COR-L47 (cell line): ENCODE data around the gene ST13.
"Not testable (repeated sequence)": the region's sequence is repeated elsewhere in the genome, so short reads cannot be mapped to it uniquely, and the experiment has no call there.

ENCODE experiments used
- DNase-seq: peaks from one replicate; lab custom pipeline; 2025; lab: John Stamatoyannopoulos, UW

The ST13 gene

DNA sequence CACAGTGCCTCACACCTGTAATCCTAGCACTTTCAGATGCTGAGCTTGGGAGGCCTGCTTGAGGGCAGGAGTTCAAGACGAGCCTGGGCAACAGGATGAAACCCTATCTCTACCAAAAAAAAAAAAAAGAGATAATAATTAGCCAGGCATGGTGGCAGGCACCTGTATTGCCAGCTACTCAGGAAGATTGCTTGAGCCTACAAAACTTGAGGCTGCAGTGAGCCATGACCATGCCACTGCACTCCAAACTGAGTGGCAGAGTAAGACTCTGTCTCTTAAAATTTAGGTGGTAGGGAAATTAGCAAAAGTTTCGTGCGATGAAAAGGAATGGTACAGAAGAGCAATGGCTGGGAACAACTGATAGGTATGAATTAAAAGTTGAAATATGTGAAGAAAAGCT is 18.0 kb downstream of the ST13 start:
- DNase-seq: no peak

DNA sequence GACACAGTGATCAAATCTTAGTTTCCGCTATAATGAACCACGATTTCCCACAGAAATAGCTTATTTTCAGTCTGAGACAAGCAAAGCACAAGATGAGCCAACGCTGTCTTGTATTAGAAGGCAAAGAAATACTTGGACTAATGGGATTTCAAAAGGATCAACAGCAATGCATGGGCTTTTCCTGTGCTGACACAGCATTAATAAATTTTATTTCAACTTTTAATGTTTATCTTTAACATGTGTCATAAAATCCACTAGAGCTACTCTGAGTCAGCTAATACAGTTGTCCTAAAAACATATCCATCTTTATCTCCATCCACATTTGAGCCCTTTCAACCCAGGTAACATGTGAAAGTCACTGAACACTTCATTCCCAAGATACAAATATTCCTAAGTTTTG is 21.8 kb downstream of the ST13 start:
- no peak for DNase-seq

DNA sequence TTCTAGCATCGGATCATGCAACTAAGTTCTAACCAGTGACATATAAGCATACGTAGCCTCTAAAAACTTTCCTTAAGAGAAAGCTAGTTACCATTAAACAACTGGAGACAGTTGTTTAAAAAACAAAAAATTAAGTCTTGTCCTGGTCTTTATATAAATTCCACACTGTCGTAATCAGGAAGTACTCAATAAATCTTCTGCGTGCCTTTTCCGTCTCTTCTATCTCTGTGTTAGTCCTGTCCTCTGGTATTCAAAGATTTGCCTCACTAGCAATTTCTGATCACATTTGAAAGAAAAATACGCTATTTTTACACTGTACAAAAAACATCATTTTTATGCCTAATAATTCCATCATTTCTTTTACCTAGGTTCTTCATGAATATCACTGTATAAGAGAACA is 27.3 kb downstream of the ST13 start:
- no peak for DNase-seq

DNA sequence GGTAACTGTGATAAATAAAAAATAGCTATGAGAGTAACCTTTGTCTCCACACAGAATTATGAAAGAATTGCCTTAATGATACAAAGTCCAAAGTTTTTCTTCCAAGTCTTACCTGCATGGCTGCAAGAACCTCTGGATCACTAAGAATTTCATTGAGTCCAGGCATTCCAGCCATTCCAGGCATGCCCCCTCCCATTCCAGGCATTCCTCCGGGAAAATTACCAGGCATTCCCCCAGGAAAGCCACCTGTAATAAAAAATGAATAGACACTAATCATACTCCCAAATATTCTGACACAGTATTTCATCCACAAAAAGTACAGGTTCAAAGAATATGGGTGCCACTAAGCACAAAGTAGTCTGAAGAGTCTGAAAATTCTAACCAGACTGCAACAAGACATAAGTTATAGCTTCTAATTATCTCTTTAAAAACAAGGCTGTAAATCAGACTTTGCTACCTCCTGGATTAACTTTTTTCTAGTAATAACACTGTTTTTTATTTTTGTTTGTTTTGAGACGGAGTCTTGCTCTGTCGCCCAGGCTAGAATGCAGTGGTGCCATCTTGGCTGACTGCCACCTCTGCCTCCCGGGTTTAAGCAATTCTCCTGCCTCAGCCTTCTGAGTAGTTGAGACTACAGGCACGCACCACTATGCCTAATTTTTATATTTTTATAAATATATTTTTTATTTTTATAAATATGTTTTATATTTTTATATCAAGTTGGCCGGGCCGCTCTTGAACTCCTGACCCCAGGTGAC is 29.3 kb downstream of the ST13 start:
- DNase-seq: no peak

DNA sequence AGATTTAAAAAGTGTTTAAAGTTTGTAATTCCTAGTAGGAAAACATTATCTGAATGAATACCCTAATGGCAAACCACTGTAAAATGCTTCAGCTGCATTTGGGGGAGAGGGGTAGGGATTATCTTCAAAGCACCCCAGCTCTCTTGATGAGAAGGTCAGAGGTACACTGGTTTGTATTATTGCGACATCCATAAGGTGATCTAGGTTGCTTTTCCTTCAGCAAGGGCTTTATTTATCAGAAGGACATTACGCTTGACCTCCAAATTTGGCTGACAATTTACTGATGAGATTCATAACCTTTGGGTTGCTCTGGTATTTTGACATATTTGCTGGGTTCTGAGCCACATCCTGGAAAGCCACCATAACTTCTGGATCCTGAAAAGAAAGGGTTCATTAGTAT is 30.1 kb downstream of the ST13 start:
- DNase-seq: not testable (repeated sequence)

DNA sequence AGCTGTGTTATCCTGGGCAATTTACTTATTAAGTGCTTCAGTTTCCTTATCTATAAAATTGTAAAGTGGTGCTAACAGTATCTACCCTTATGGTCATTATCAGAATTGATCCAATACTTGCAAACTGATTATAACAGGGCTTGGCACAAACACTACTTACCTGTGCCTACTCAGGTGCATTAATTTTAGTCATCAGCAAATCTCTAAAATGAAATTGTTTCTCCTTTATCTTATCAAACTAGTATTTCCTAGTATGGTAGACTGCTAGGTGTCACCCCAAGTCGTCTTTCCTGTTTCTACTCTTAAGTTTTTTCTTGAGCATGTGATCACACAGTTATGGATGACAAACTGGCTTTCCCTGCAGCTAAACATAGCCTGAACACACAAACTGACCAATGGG is 33.0 kb downstream of the ST13 start:
- DNase-seq: no peak

DNA sequence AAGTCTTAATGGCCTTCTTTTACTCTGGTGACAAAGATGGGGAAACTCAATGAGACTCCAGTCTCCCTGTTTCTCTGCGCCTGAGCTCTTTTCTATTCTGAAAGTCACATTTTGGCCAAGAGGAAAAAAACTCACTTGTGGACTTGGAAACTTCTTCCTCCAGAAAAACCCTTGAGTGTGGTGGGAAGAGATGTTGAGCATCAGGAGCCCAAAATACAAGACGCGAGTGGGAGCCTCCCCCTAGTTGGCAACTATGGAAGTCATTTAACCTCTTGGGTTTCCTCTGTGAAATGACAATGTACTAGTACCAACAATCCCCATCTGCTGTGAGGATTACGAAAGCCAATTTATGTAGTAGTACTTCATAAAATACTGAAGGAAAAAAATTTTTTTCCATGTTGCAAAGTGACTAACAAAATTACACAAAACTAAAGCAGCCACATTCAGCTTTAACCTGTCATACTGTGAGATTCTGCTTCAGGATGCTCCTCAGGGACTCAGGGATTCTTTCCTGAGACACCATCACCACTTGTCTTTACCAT is 36.8 kb downstream of the ST13 start:
- DNase-seq: peak; percentile 1

DNA sequence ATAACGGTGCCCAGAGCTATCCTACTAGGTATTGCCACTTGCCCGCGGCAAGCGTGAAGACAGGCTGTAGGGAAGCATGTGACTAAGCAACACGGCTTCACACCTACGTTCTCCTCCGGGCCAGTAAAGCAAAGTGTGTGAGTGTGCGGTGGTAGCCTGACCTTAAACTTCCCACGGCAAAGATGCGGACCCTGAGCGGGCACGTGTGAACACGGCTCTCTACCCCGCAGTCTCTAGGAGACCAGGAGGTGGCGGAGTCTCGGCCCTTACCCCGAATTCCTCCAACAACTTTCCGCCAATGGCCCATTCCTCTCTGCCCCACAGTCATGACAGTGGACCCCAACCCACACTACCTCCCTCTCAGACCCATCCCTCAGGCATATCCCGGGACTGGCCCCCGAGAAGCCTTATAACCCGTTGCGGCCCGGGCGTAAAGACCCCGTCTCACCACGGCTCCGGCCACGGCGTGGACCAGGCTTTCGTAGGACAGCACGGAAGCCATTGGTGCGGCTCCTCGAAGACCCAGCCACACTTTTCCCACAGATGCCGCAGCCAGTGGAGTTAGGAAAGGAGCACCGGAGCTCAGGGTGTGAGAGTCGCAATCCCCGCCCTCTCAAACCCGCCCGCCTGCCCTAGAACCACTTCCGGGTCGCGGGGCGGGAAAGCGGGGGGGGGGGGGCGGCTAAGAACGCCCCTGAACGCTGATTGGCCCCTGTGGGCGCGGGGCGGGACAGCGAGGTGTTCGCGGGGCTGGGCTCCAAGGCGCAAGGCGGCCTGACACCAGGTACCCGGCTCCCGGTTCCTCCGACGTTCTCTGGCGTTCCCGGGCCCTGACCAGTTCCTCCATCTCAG is 37.5 kb downstream of the ST13 start, which contains the start of gene SLC25A17:
TSS of gene SLC25A17 (minus strand) at position 600 of the 852 bp plus-strand sequence. CDS start at position 502, 98 bp downstream.
- peak; percentile 85 for DNase-seq

DNA sequence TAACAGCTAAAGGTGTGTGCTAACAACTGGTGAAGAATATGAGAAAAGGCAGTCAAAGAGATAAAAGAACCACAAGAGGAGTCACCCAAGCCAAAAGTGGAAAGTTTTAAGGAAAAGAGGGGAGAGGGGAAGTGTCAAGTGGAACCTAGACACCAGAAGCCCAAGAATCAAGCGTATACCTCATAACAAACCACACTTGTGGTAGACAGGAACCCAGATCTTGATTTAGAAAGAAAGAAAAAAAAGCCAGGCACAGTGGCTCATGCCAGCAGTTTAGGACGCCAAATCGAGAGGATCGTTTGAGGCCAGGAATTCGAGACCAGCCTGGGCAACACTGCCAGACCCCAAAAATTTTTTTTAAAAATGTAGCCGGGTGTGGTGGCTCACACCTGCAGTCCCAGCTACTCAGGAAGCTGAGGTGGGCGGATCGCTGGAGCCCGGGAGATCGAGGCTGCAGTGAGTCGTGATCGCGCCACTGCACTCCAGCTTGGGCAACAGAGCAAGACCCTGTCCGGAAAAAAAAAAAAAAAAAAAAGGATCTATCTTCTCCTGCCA is 38.2 kb downstream of the ST13 start:
- no peak for DNase-seq

DNA sequence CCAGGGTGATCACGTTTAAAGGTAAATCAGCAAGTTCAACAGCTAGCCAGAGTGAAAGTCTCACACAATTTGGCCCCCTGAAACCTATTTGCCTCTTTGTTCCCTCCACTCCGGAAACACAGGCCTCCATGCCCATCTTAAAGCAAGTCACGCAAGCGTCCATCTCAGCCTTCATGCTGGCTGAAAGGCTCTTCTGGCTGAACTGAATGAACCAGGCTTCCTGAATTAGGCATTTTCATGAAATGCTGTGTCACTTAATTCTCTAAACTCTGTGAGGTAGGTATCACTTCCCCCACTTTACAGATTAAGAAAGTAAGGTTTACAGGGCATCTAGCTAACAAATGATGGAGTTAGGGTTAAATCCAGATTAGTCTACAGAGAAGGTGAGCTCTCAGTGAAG is 38.7 kb downstream of the ST13 start:
- no peak for DNase-seq

DNA sequence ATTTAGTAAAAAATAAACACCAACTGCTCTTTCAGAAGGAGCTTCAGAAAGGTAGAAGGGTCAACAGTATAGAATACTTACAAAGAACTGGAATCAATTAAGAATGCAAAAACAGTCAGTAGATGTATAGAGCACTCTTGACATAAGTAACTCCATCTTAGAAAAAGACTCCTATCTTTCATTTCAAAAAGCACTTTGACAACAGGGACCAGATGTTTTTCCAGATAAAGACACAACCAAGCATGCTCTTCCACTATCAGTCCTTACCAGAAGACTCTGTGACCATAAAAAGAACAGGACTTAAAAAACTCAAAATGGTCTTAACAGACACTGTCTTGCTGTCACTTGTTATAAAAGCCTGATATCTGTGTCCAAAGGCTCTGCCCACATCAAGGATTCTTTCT is 42.5 kb downstream of the ST13 start:
- DNase-seq: no peak

DNA sequence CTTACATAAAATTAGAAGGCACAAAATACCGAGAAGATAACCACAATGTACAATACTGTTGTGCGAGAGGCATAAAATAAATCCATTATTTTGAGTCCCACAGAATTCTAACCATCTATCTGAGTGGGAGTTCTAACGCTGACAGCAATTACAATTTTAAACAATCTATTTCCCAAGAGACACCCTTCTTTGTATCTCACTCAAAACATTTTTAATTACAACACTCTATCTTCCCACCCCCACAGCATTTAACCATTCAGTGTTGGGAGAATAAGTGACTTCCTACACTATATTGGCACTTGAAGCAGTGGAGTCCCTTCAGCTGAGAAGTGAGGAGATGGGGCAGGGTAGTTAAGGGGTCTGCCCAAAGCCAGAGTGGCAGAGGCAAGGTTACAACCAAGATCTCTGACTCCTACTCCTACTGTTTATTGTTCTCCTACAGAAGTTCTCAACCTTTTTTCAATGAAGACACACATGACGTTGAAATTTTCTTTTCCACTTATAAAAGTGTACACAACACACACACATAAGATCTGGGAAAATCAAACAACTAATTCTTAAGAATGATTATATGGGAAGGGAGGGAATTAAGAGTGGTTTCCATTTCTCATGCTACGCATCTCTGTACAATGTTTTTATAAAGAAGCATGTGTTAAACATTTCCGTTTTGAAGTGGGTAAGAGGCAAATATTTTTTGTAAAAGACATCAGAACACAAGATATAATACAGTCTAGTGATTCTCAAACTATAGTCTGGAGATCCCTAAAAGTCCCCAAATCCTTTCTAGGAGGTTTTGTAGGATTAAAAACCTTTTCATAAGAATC is 48.2 kb downstream of the ST13 start:
- DNase-seq: no peak

DNA sequence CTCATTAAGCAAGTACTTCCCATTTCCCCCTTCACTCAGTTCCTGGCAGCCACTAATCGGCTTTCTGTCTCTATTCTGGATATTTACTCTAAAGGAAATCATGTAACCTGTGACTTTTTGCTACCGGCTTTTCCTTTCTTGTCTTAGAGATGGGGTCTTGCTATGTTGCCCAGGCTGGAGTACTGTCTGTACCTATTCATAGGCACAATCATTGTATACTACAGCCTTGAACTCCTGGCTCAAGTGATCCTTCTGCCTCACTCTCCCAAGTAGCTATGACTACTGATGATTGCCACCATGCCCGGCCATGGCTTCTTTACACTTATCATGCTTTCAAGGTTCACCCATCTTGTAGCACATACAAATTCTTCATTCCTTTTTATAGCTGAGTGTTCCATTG is 49.7 kb downstream of the ST13 start:
- no peak for DNase-seq

DNA sequence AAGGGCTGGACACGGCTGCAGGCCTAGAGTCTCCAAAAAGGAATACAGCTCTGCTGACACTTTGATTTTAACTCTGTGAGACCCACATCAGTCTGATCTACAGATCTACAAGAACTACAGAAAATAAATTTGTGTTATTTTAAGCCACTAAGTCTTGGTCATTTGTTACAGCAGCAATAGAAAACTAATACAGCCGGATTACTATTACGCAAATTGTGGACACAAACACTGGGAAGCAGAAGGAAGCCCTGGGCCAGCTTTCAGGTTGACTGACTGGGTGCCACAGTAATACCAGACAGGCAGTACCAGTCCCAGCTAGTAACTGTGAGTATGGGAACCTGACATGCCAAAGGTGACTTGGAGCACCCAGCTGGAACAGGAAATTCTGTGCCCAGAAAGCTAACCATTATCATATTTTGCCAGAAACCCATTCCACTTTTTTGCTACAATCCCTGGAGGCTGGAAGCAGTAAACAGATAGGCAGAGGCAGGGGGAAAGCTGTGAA is 50.7 kb downstream of the ST13 start:
- no peak for DNase-seq

DNA sequence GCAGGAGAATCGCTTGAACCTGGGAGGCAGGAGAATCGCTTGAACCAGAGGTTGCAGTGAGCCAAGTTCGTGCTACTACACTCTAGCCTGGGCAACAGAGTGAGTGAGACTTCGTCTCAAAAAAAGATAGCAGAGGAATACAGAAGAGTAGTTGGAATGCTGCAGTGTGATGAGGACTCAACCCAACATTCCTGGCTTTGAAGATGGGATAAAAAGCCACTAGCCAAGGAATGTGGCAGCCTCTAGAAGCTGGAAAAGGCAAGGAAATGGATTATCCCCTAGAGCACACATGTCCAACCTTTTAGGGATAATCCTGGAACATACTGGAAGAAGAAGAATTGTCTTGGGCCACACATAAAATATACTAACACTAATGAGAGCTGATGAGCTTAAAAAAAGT is 51.2 kb downstream of the ST13 start:
- DNase-seq: no peak

DNA sequence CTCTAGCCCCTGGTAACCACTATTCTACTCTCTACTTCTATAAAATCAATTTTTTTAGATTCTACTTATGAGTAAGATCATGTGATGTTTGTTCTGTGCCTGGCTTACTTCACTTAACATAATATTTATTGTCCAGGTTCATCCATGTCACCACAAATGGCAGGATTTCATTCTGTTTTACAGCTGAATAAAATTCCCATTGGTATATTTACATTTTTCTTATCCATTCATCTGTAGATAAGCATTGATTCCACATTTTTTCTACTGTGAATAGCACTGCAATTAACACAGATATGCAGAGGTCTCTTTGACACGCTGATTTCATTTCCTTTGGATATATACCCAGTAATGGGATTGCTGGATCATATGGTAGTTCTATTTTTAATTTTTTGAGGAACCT is 53.1 kb downstream of the ST13 start:
- DNase-seq: no peak

DNA sequence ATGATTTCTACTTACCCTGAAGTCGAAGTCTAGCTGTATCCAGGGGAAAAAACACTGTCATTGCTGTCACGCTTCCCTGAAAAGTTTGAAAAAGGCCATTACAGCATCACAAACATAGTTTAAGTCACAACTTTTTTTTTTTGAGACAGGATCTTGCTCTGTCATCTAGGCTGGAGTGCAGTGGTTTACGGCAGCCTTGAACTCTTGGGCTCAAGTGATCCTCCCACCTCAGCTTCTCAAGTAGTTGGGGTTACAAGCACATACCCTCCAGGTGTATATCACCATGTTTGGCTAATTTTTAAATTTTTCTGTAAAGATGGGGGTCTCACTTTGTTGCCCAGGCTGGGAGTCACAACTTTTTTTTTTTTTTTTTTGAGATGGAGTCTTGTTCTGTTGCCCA is 57.4 kb downstream of the ST13 start:
- no peak for DNase-seq

DNA sequence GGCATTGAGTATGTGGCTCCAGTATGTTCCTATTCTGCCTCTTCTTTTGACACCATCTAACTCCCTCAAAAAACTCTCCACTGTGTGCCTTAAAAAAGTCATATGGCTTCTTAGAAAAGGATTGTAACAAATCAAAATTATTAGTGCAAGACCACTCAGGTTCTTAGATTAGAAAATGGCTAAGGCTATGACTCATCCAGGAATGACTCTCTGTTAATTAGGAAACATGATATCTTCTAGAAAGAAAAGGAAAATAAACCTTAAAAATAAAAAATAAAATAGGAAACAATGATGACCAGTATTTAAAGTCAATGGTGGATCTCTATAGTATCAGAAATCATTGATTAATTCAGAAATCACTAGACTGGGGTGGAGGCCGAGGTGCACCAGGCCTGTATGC is 59.0 kb downstream of the ST13 start:
- no peak for DNase-seq

DNA sequence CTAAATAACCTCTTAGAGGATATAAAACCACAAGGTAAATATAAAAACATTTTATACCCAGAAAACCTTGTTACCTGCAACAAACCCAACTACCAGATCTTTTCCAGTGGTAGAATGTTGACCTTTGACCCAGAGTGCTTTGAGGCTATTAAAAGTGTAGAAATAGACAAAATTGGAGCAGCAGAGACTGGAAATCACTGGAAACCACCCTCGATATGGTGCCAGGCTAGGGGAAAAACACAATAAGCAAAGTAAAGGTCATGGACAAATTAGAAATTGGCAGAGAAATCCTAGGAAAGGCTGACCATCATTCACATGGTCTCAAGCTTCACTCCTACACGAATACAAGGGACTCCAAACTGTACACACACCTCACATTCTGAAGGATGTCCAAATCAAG is 64.0 kb downstream of the ST13 start:
- no peak for DNase-seq

DNA sequence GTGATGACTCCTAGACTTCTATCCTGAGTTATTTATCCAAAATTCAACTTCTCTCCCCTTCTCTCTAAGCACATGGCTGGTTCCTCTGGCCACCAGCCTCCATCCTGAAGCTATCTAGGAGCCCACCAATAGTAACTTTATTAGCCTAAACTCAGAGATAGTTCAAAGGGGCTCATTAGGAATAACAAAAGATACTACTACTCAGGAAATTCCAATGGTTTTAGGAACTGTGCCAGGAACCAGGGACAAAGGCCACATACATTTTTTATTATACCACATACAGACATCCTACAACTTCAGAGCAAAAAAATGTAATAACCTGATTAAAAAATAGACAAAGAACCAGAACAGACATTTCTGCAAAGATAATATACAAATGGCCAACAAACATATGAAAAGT is 65.2 kb downstream of the ST13 start:
- DNase-seq: no peak

DNA sequence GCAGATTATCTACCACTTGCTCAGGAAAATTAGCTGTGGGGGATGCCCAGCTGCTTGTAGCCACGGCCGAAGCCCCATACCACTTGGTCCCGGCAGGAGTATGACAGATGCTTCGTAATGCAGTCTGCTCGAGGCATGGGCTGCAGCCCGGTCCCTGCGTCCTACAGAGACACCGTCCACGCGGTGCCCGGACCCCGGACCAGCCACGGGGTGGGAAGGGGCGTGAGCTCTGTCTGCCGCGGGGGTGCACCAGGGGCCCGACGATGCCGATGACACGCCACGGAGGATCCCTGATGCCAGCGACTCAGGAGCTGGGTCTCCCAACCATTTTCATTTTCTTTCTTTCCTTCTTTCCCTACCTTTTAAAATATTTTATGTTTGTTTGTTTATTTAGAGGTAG is 67.3 kb downstream of the ST13 start:
- DNase-seq: no peak

DNA sequence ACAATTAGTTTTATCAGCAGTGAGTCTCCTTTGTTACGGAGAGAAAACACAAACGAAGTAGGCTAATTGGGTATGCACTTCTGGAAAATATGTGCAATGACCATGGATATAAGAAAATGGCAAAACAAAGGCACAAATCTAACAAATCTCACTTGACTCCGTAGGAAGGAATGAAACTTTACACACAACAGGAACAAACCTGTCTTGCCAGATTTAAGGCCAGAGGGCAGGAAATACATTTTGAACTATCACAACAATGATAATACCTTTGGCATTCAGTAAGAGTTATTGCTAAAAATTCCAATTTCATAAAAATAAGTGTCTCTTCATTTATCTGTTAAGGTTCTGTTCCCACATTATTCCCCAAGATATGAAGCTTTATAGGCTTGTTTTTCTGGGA is 73.9 kb downstream of the ST13 start:
- DNase-seq: no peak
